Left renal cortex interstitium (tissue), 4 donors: ENCODE results near the gene DDX46. TPM values are rescaled to one million over a fixed set of nuclear protein-coding genes. Genes with fewer than 3 reads are reported as not detected.

Experiments used
- DNase-seq, 4 donors: peaks; one replicate each; pipeline ENCODE4 v3.0.0-alpha.2; 2013; ENCODE audit warnings: low read depth in 4 of 4, low spot score in 2 of 4, missing footprints in 1 of 4
- polyA plus RNA-seq, 4 donors: library from polyadenylated mRNA; unstranded; fragments of 120-200 nt; gene quantifications; one replicate each; pipeline ENCODE4 v1.2.1, GENCODE V29; 2013; ENCODE audit not compliant: insufficient read length in 4 of 4

DDX46 gene
- polyA plus RNA-seq, 4 donors, result 61.2 to 102 (median 85.5) TPM

DNA sequence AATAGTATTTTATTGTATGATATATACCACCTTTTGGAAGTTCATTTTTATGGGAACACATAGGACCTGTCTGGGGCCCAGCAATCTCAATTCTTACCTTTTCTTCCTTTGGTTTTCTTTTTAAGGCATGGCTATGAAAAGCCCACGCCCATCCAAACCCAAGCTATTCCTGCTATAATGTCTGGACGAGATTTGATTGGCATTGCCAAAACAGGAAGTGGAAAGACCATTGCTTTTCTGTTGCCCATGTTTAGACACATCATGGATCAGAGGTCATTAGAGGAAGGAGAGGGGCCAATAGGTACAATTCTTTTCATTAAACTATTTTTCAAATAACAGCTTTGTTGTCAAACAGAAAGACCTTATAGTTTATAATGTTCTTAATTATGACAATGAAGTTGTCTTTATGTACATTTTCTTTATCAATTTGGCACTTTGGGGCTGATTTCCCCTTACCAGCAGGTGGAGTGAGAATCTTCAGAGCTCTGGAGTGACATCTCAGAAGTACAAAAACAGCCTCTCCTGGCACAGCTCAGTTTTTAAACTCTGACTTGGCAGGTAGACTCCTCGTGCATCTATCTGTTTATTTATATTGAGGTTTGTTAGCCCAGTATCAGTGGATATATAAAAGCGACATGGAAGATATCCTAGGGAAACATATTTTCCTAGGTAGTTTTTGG, 25.8 kb downstream of the DDX46 start:
- no peak for DNase-seq

DNA sequence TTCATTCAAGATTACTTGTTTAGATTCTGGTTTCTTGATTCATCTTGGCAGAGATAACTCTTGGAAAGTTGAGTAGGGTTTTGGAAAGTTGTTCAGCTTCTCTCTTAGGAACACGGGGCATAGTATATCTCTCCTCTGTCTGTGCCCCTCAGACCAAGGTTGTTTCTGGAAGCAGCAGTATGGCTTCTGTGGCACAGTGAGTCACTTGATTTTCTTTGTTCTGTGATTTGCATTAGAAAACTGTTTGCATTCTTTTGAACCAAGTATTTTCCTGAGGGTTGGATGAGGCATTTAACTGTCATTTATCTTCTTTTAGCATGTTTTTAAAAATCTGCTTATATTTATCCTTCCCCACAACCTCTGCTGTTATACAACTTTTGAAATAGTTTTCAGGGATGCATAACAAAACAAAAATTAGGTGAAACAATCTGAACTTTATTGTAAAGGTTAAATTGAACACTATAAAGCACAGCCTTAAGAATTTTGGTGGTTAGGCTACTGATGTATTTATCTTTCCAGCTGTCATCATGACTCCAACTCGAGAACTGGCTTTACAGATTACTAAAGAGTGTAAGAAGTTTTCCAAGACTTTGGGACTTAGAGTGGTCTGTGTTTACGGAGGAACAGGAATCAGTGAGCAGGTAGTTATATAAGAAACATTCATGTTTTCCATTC, 26.5 kb downstream of the DDX46 start:
- DNase-seq, result no peak

DNA sequence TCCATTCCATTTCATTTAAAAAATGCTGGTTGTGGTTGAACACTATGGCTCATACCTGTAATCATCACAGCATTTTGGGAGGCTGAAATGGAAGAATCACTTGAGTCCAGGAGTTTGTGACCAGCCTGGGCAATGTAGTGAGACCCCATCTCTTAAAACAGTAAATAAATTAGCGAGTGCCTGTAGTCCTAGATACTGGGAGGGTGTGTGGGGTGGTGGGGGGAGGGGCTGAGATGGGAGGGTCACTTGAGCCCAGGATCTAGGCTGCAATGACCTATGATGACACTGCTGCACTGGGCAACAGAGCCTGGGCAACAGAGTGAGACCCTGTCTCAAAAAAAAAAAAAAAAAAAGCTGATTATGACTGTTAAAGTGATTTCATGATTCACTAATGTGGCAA, 29.1 kb downstream of the DDX46 start:
- DNase-seq, result no peak

DNA sequence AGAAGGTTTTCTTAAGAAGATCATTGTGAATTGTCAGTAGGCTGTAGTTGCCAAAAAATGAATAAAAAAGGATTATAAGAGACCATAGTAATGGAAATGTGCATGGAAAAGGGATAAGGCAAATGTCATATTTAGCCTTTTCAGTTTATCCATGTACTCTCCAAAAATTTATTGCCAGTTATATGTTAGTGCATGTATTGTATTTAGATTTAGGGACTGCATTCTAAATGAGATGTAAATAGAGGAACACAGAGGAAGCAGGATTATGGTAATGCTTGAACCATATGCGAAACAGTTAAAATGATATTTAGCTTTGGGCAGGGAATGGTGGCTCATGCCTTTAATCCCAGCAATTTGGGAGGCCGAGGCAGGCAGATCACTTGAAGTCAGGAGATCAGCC, 33.0 kb downstream of the DDX46 start:
- DNase-seq, result no peak

DNA sequence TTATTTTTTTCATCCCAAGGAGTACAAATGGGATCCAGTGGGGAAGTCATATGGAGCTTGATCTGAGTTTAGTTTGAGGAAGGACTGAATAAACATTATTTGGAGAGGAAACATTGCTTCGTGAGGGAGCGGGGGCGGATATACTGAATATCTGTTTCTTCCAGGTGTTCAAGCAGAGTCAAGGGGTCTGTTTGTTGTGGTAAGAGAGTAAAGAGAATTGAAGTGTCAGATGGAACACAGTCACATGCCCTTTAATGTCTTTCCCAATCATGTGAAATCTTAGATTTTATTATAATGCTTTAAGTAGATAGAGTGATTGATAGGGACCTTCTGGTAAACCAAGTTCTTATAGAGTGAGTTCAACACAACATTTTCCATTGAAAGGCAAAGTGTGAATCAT, 33.7 kb downstream of the DDX46 start:
- no peak for DNase-seq

GRCh38 chr5:134793111-134793510, 34.5 kb downstream of the DDX46 start:
- DNase-seq, result no peak

DNA sequence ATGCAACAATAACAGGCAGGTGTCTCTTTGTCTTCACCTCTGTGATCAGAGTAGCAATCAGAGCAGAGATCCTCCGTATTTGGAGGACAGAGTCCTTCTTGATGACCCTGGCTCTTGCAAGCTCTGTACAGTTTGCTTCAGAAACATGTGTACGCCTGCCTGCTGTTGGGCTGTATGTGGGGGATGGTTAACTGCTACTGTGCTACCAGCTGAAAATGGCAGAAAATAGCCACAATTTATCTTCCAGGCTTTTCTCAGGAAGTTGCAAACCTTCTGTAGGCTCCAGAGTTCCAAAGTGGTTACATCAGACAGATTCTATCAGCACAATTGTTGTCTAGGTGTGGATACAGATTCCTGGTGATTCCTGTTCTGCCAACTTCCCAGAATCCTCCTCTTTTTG, 35.5 kb downstream of the DDX46 start:
- no peak for DNase-seq

- DNase-seq, result no peak
Observed at GRCh38 chr5:134794819-134795218, 36.2 kb downstream of the DDX46 start.

DNA sequence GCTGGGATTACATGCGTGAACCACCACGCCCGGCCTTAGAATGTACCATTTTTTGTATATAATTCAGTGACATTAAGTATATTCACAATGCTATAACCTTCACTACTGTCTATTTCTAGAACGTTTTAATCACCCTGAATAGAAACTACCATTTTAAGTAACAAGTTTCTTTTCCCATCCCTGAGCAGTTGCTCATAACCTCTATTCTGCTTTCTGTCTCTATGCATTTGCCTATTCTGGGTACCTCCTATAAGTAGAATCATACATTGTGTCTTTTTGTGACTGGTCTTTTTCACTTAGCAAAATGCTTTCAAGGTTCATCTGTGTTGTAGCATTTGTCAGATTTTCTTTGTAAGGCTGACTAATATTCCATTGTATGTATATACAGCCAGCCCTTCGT, 39.9 kb downstream of the DDX46 start:
- DNase-seq, result no peak

DNA sequence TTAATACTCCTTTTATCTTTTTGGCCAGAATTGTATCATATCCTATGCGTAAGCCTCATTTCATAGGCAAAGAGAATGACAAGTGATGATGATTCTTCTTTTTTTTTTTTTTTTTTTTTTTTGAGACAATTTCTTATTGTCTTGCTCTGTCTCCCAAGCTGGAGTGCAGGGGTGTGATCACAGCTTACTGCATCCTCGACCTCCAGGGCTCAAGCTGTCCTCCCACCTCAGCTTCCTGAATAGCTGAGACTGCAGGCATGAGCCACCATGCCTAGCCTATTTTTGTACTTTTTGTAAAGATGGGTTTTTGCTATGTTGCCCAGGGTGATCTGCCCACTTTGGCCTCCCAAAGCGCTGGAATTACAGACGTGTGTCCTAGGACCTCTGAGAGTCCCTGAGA, 45.2 kb downstream of the DDX46 start:
- no peak for DNase-seq

DNA sequence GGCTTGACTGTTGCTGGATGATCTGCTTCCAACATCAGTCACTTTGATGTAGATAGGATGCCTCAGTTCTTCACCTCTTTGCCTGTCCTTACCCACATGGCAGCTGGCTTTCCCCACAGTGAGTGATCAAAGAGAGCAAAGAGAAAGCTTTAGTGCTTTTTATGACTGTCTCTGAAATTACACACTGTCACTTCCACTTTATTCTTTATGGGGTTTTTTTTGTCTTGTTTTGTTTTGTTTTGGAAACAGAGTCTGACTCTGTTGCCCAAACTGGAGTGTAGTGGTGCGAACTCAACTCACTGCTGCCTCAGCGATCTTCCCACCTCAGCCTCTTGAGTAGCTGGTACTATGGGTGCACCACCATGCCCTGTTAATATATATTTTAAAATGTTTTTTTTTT, 54.8 kb downstream of the DDX46 start:
- no peak for DNase-seq

GRCh38 chr5:134813827-134814226, 55.2 kb downstream of the DDX46 start:
- DNase-seq, result no peak

DNA sequence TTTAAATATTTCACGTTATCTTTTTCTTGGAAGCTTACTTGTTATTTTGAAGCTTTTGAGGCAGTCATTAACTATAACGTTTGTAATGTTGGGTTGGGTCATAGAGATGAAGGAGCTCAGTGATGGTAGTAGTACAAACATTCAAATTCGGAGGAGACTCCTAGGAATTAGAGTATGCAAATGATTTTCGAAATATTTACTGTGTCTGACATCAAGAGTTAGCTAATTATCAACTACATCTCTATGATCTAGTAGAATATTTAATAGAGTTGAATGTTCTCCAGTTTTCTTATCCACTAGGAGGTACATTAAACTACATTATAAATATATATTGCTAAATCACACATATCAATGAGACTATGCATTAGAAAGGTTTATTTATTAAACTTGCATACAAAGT, 58.4 kb downstream of the DDX46 start:
- no peak for DNase-seq

GRCh38 chr5:134818776-134819175, 60.2 kb downstream of the DDX46 start:
- DNase-seq, result no peak

GRCh38 chr5:134819407-134819963, 60.9 kb downstream of the DDX46 start:
- no peak for DNase-seq

DNA sequence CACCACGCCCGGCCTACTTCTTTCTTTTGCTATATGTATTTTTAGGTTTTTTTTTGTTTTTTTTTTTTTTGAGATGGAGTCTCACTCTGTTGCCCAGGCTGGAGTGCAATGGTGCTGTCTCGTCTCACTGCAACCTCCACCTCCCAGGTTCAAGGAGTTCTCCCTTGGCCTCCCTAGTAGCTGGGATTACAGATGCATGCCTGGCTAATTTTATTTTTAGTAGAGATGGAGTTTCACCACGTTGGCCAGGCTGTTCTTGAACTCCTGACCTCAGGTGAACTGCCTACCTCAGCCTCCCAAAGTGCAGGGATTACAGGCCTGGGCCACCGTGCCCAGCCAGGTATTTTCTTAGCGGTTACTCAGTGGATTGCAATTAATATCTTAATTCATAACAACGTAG, 63.3 kb downstream of the DDX46 start:
- DNase-seq, result no peak

DNA sequence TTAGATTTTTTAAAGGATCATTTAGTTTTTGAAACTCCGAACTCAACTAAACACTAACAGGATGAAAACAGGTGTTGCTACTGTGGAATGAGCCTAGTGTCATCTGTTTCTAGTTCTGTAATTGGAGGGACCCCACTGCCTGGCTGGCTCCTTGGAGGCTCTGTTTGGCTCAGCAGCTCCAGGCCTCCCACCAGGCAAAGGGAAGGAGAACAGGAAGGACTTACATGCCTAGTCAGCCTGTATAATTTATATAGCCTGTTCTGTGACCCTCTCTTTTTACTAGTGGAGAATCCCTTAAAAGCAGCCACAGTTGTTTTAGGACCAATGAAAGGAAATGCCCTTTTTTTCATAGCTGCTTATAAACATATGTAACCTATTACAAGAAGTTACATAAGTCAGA, 66.1 kb downstream of the DDX46 start:
- no peak for DNase-seq

DNA sequence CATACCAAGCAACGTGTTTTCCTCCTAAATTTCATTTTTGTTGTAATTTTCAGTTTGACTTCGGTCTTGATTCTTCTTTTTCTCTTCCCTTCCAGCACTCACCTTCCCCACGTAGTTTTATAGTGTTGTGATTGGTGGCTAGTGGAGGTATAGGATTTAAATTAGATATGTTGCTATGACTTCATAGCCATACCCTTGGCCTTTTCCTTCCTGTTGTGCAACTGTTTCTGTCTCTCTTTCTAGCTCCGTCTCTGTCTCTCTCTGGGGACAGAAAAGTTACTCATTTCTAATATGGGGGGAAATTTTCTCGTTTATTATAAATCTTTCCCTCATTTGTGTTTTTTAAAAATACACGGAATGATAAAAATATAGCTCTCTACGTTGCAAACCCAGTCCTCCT, 66.6 kb downstream of the DDX46 start:
- DNase-seq, result no peak

DNA sequence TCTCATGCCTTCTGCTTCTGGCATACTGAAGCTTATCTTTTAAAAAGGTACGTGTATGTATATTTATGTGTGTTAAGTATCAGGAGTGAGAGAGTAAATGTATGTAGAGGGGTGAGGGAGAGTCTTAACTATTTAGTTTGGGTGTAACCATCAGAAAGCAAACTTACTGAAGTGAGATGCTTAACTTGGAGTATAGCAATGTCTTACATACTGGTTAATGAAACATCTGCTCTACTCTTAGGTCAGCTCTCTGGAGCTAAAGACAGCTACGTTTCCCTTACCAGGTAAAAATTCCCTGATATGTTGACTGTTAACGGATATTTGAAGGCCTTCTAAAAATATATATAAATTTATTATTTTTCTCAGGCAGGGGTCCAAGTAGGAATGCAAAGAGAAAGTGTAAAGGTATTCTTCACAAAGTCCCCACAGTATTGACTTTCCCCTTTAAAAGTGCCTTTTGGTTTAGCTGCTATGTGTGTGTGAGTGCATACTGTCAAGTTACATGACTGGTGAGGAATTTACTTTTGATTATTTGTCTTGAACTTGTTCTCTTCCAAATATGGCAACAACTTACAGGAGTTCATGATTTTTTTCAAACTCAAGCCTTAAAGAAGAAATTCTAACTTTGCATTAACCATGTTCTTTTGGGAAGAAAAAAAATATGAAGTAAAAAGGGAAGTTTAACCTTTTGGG, 74.9 kb downstream of the DDX46 start:
- no peak for DNase-seq

DNA sequence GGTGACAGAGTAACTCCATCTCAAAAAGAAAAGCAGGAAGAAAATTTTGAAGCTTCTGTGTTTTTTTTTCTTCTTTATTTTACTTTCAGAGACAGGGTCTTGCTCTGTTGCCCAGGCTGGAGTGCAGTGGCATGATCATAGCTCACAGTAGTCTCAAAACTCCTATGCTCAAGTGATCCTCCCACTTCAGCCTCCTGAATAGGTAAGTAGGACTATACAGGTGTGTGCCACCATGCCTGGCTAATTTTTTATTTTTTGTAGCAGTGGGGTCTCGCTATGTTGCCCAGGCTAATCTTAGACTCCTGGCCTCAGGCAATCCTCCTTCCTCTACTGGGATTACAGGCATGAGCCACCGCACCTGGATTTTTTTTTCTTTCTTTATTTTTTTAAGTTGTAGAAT, 77.0 kb downstream of the DDX46 start:
- DNase-seq, result no peak

DNA sequence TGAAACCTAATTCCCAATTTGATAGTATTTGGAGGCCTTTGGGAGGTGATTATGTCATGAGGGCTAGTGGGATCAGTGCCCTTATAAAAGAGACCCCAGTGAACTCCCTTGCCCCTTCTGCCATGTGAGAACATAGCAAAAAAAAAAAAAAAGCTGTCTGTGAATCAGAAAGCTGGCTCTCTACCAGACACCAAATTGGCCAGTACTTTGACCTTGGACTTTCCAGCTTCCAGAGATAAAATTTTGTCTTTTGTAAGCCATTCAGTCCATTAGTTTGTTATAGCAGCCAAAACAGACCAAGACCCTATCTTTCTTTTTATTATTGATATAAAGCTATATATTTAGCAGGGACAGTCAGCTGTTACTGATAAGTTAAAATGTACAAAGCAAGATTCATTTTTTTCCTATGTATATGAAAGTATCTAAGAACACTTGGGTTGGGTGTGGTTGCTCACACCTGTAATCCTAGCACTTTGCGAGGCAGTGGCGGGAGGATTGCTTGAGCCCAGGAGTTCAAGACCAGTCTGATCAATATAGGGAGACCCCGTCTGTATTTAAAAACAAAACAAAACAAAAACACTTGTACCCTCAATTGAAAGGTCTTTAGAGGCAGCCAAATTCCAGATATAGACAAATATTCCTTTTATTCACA, 79.1 kb downstream of the DDX46 start:
- no peak for DNase-seq
